HG03575 (cell line): ENCODE results near the gene SKI.

Experiments used
- ATAC-seq: cut with Tn5 transposase; IDR thresholded peaks from one replicate; pipeline ENCODE4 v1.9.1; 2021; ENCODE audit not compliant: unreplicated experiment, insufficient number of reproducible peaks, low FRiP score; ENCODE audit errors: extremely low read depth

Gene SKI

GRCh38 chr1:2270260-2271100 lies 42.4 kb downstream of the SKI start:
- no peak for ATAC-seq

GRCh38 chr1:2271211-2271721 lies 43.1 kb downstream of the SKI start:
- ATAC-seq: no peak

GRCh38 chr1:2271841-2272655 lies 43.9 kb downstream of the SKI start:
- no peak for ATAC-seq

- no peak for ATAC-seq
Measured at GRCh38 chr1:2272686-2273400, 44.7 kb downstream of the SKI start.

- ATAC-seq: no peak
Measured at GRCh38 chr1:2273401-2274090, 45.4 kb downstream of the SKI start.

GRCh38 chr1:2274231-2274928 lies 46.3 kb downstream of the SKI start:
- no peak for ATAC-seq

- ATAC-seq: no peak
Measured at GRCh38 chr1:2274929-2275475, 46.9 kb downstream of the SKI start.

- ATAC-seq: no peak
Measured at GRCh38 chr1:2275796-2276536, 47.8 kb downstream of the SKI start.

- ATAC-seq: no peak
Measured at GRCh38 chr1:2276803-2277580, 48.9 kb downstream of the SKI start.

GRCh38 chr1:2277741-2278488 lies 49.8 kb downstream of the SKI start:
- ATAC-seq: no peak

- no peak for ATAC-seq
Measured at GRCh38 chr1:2278591-2279209, 50.6 kb downstream of the SKI start.

GRCh38 chr1:2279210-2279639 lies 51.1 kb downstream of the SKI start:
- ATAC-seq: no peak

GRCh38 chr1:2279817-2280216 lies 51.7 kb downstream of the SKI start:
- ATAC-seq: no peak

- ATAC-seq: no peak
Measured at GRCh38 chr1:2282556-2283270, 54.6 kb downstream of the SKI start.

- no peak for ATAC-seq
Measured at GRCh38 chr1:2283371-2283990, 55.4 kb downstream of the SKI start.
